Pancreas (tissue), 10 donors: ENCODE measurements around the gene TMEM123. TPM values are rescaled to one million over a fixed set of nuclear protein-coding genes. Genes with fewer than 3 reads are reported as not detected.
"Not testable (repeated sequence)": the region's sequence is repeated elsewhere in the genome, so short reads cannot be mapped to it uniquely, and the experiment has no call there.

Source experiments
- ATAC-seq, 4 donors: fragments of 200-7000 bp; cut with Tn5 transposase; one replicate each; pipeline versions ENCODE4 v1.8.0 to v1.9.1; 2020; ENCODE audit warnings: mild to moderate bottlenecking in 4 of 4, moderate library complexity in 4 of 4
- DNase-seq, 6 donors: peaks; one replicate each; pipeline ENCODE4 v3.0.0-alpha.2; 2020
- FAIRE-seq: peaks from 2 replicates; lab custom pipeline; 2012; peaks lifted over from hg19 to GRCh38; lab: Jason Lieb, UNC
- H3K27ac ChIP-seq, 4 donors: fragments of 200-600 bp; sonication (generic); 1 replicate in 3 of 4; 2 replicates in 1 of 4; pipeline versions ENCODE4 v1.5.0 to v1.8.0; 2020
- H3K27me3 ChIP-seq, 4 donors: fragments of 200-600 bp; one replicate each; pipeline ENCODE4 v1.8.0; 2021
- H3K36me3 ChIP-seq, 3 donors: fragments of 200-600 bp; sonication (generic) in 1 of 3; one replicate each; pipeline versions ENCODE4 v1.5.0 to v1.8.0; 2020 to 2021
- H3K4me1 ChIP-seq, 3 donors: fragments of 200-600 bp; one replicate each; pipeline ENCODE4 v1.8.0; 2021
- H3K4me3 ChIP-seq, 4 donors: fragments of 200-600 bp; sonication (generic) in 2 of 4; one replicate each; pipeline versions ENCODE4 v1.5.0 to v1.8.0; 2020 to 2021
- H3K9me3 ChIP-seq, 4 donors: fragments of 200-600 bp; one replicate each; pipeline ENCODE4 v1.8.0; 2021
- CTCF ChIP-seq, 4 donors: fragments of 200-600 bp; sonication (generic) in 3 of 4; IDR thresholded peaks; one replicate each; pipeline versions ENCODE4 v1.5.0 to v1.8.0; 2021; ENCODE audit warnings: antibody characterized with exemption in 4 of 4
- WGBS, 2 donors: extraction: QIAGEN DNeasy Blood & Tissue Kit; methylation state at CpG; one replicate each; pipeline ENCODE4 v1.1.7; 2013; 5-methylcytosine and 5-hydroxymethylcytosine counted together
- intact Hi-C, 3 donors: fragments of 100-400 bp; cut with DNase I; formaldehyde crosslinking; loops; one replicate each; pipeline versions ENCODE4 v1.11.1 to v1.14.2; 2022
- polyA plus RNA-seq, 2 donors: library from polyadenylated mRNA; stranded (reverse); fragments of 200-250 nt; gene quantifications; one replicate each; pipeline ENCODE4 v1.2.3, GENCODE V29; 2013
- total RNA-seq, 6 donors: library from RNA; stranded (reverse); fragmentation: NEBNext Ultra II Directional in 4 of 6; extraction: Animal tissue kit (Norgen Biotek cat#: 25700) in 4 of 6; gene quantifications; one replicate each; pipeline versions ENCODE4 v1.2.1 to v1.2.4, GENCODE V29; 2021 to 2023
- donor health status: healthy with polysubstance abuse.
- donor health status: DM: no; HTN: no; CAD: no; lungs with moderate emphysema.
- donor health status: DM: no; HTN: no; CAD: no.
- donor health status: control.
- donor health status: control.
- donor health status: Bipolar disorder and iron deficiency.
- donor health status: DM: yes; HTN: yes; CAD: no.
- donor health status: DM: no; HTN: no; CAD: no.
- donor health status: DM: no; HTN: no; CAD: no.
- donor health status: DM: yes; HTN: yes; CAD: no.

Gene TMEM123
- total and polyA plus RNA-seq, 8 donors, result 18.7 to 122 (median 55.2) TPM

GRCh38 chr11:102447941-102448868, 4.4 kb downstream of the TMEM123 start:
- WGBS, 2 donors, result 57 to 65% methylated on average over 2 of the region's 2 CpGs
- Histone ChIP-seq H3K36me3 (peaks cover 0 to 10% (median 0%) of the 10 kb centered on the region in 3 donors), H3K27ac (peak overlapping the region in 1 of 4 donors; percentile 20), H3K4me3 (no peak overlapping the region), H3K27me3 (no peaks in the 10 kb centered on the region), H3K4me1 (peaks cover 3 to 28% (median 27%) of the 10 kb centered on the region in 3 donors), H3K9me3 (no peaks in the 10 kb centered on the region)
- no peak for TF ChIP-seq CTCF (IDR thresholded peaks at IDR 0.05)
- DNase-seq (no peak), ATAC-seq (no peak), FAIRE-seq (no peak)
- intact Hi-C loops, result no loop called here

GRCh38 chr11:102447193-102447592, 5.4 kb downstream of the TMEM123 start:
- H3K27ac ChIP-seq, result no peak overlapping the region
- no peaks in the 10 kb centered on the region for H3K27me3 ChIP-seq
- ATAC-seq, result no peak

GRCh38 chr11:102446606-102447005, 6.0 kb downstream of the TMEM123 start:
- Histone ChIP-seq H3K27me3 (no peaks in the 10 kb centered on the region), H3K36me3 (peaks cover 0 to 10% (median 0%) of the 10 kb centered on the region in 3 donors), H3K4me3 (no peak overlapping the region), H3K4me1 (peaks cover 3 to 28% (median 27%) of the 10 kb centered on the region in 3 donors), H3K9me3 (no peaks in the 10 kb centered on the region), H3K27ac (no peak overlapping the region)
- intact Hi-C loops, result no loop called here
- ATAC-seq, result no peak
- no peak for DNase-seq
- no peak for FAIRE-seq
- TF ChIP-seq CTCF (IDR thresholded peaks at IDR 0.05), result no peak
- WGBS, 2 donors, result 83 to 86% methylated on average over 3 of the region's 3 CpGs

More at GRCh38 chr11:102447193-102447592, 5.4 kb downstream of the TMEM123 start:
- H3K4me3 ChIP-seq, result no peak overlapping the region
- H3K4me1 ChIP-seq, result peaks cover 3 to 28% (median 27%) of the 10 kb centered on the region in 3 donors
- no peak for TF ChIP-seq CTCF (IDR thresholded peaks at IDR 0.05)
- H3K9me3 ChIP-seq, result no peaks in the 10 kb centered on the region
- FAIRE-seq (no peak), DNase-seq (no peak)
- intact Hi-C loops, result no loop called here
- peaks cover 0 to 10% (median 0%) of the 10 kb centered on the region in 3 donors for H3K36me3 ChIP-seq

- H3K4me3 ChIP-seq, result not testable (repeated sequence)
Measured at GRCh38 chr11:102444693-102445092, 7.9 kb downstream of the TMEM123 start.

GRCh38 chr11:102444142-102444541, 8.4 kb downstream of the TMEM123 start:
- WGBS, 2 donors, result 85 to 88% methylated on average over 4 of the region's 4 CpGs

More at GRCh38 chr11:102444693-102445092, 7.9 kb downstream of the TMEM123 start:
- H3K27me3 ChIP-seq, ATAC-seq, DNase-seq, H3K9me3 ChIP-seq, FAIRE-seq, intact Hi-C loops, H3K27ac ChIP-seq: not testable (repeated sequence)
- H3K36me3 ChIP-seq, result peaks cover 0 to 10% (median 0%) of the 10 kb centered on the region in 3 donors
- WGBS, 2 donors, result 95 to 97% methylated on average over 5 of the region's 5 CpGs
- peaks cover 3 to 14% (median 10%) of the 10 kb centered on the region in 3 donors for H3K4me1 ChIP-seq

GRCh38 chr11:102439063-102439363, 13.6 kb downstream of the TMEM123 start:
- DNase-seq, H3K4me3 ChIP-seq, H3K27ac ChIP-seq, intact Hi-C loops, H3K36me3 ChIP-seq, H3K9me3 ChIP-seq, H3K27me3 ChIP-seq, FAIRE-seq, ATAC-seq, H3K4me1 ChIP-seq: not testable (repeated sequence)
- WGBS, 2 donors, result 55 to 62% methylated on average over 4 of the region's 4 CpGs

More at GRCh38 chr11:102444142-102444541, 8.4 kb downstream of the TMEM123 start:
- ATAC-seq, FAIRE-seq, intact Hi-C loops, DNase-seq, H3K4me3 ChIP-seq, H3K27me3 ChIP-seq, H3K4me1 ChIP-seq, H3K9me3 ChIP-seq, H3K27ac ChIP-seq: not testable (repeated sequence)
- H3K36me3 ChIP-seq, result peaks cover 0 to 10% (median 0%) of the 10 kb centered on the region in 3 donors
